GM23248 (cell line): ENCODE measurements around the gene AP1G2. TPM values are rescaled to one million over a fixed set of nuclear protein-coding genes. Genes with fewer than 3 reads are reported as not detected.

Experiments used
- DNase-seq: peaks from one replicate; pipeline ENCODE4 v3.0.0-alpha.2; 2015
- H2AFZ ChIP-seq: fragments of 200-600 bp; sonication (generic); 2 replicates; pipeline ENCODE4 v1.6.1; 2016; ENCODE audit warnings: antibody characterized with exemption
- H3F3A ChIP-seq: fragments of 200-600 bp; sonication (generic); 2 replicates; pipeline ENCODE4 v1.6.1; 2016; ENCODE audit warnings: mild to moderate bottlenecking, antibody characterized with exemption, mixed run types; ENCODE audit not compliant: insufficient read depth
- H3K27ac ChIP-seq: fragments of 200-600 bp; sonication (generic); 2 replicates; pipeline ENCODE4 v1.5.1; 2016; ENCODE audit warnings: mild to moderate bottlenecking
- H3K27me3 ChIP-seq: fragments of 200-600 bp; sonication (generic); replicated peaks from 2 replicates; pipeline ENCODE4 v1.6.1; 2016; ENCODE audit warnings: mild to moderate bottlenecking; ENCODE audit not compliant: insufficient read depth
- H3K36me3 ChIP-seq: fragments of 200-600 bp; sonication (generic); 2 replicates; pipeline ENCODE4 v1.6.1; 2016; ENCODE audit warnings: low read depth, mild to moderate bottlenecking
- H3K4me1 ChIP-seq: fragments of 200-600 bp; sonication (generic); 2 replicates; pipeline ENCODE4 v1.6.1; 2016; ENCODE audit warnings: mild to moderate bottlenecking; ENCODE audit not compliant: insufficient read depth
- H3K4me2 ChIP-seq: fragments of 200-600 bp; sonication (generic); one replicate; pipeline ENCODE4 v1.6.1; 2016; ENCODE audit warnings: mild to moderate bottlenecking; ENCODE audit not compliant: unreplicated experiment
- H3K4me3 ChIP-seq: fragments of 200-600 bp; sonication (generic); 2 replicates; pipeline ENCODE4 v1.5.1; 2016; ENCODE audit warnings: mild to moderate bottlenecking
- H3K79me2 ChIP-seq: fragments of 200-600 bp; sonication (generic); 2 replicates; pipeline ENCODE4 v1.6.1; 2016; ENCODE audit warnings: mild to moderate bottlenecking; ENCODE audit not compliant: insufficient read depth
- H3K9ac ChIP-seq: fragments of 200-600 bp; sonication (generic); 2 replicates; pipeline ENCODE4 v1.6.1; 2016; ENCODE audit warnings: mild to moderate bottlenecking
- H3K9me2 ChIP-seq: fragments of 200-600 bp; sonication (generic); 2 replicates; pipeline ENCODE4 v1.6.1; 2016; ENCODE audit warnings: mixed run types, mild to moderate bottlenecking, moderate library complexity; ENCODE audit not compliant: insufficient read depth
- H3K9me3 ChIP-seq: fragments of 200-600 bp; sonication (generic); one replicate; pipeline ENCODE4 v1.6.1; 2017; ENCODE audit warnings: low read depth
- H4K20me1 ChIP-seq: fragments of 200-600 bp; sonication (generic); 2 replicates; pipeline ENCODE4 v1.6.0; 2016; ENCODE audit not compliant: insufficient read depth
- EZH2 ChIP-seq: fragments of 200-600 bp; sonication (generic); IDR thresholded peaks from 2 replicates; pipeline ENCODE4 v1.6.1; 2018; ENCODE audit warnings: antibody characterized with exemption, mild to moderate bottlenecking; ENCODE audit not compliant: insufficient read depth, poor library complexity, severe bottlenecking
- EZH2phosphoT487 ChIP-seq: fragments of 200-600 bp; sonication (generic); IDR thresholded peaks from 2 replicates; pipeline ENCODE4 v1.6.1; 2018; ENCODE audit warnings: antibody characterized with exemption, moderate library complexity, mild to moderate bottlenecking, low read depth; ENCODE audit not compliant: insufficient read depth
- WGBS, 2 experiments: methylation state at CpG; one replicate each; pipeline ENCODE4 v1.1.6; 2015 to 2017; ENCODE audit warnings: low lambda C conversion rate in 2 of 2, low coverage in 1 of 2; ENCODE audit errors: missing lambda C conversion rate in 2 of 2; 5-methylcytosine and 5-hydroxymethylcytosine counted together
- in situ Hi-C: fragments of 300-500 bp; cut with MboI; formaldehyde crosslinking; loops from 2 replicates; pipeline ENCODE4 v1.15.0; 2020
- polyA plus RNA-seq: library from polyadenylated mRNA; unstranded; fragments of >200 nt; fragmentation: Nextera tagmentation; extraction: Ambion mirVana; gene quantifications from 2 replicates; pipeline ENCODE4 v1.2.1, GENCODE V29; 2016
- total RNA-seq: library from RNA; depleted of rRNA; stranded (reverse); fragments of >200 nt; shearing (Covaris generic); gene quantifications from 2 replicates; pipeline ENCODE4 v1.2.3, GENCODE V29; 2014

Gene AP1G2
- total and polyA plus RNA-seq, 2 experiments from 2014 or later: 10.2 to 13.7 TPM

GRCh38 chr14:23561873-23562821 is 5.4 kb downstream of the AP1G2 start:
- TF ChIP-seq EZH2phosphoT487: no peak
- TF ChIP-seq EZH2: no peak
- in situ Hi-C loops: no loop called here
- Histone ChIP-seq H3K27me3 (no peaks in the 10 kb centered on the region), H3K4me2 (no peak overlapping the region), H3K9me3 (no peaks in the 10 kb centered on the region), H3K27ac (no peak overlapping the region), H3K4me3 (no peak overlapping the region), H2AFZ (no peak overlapping the region), H3K4me1 (peaks cover 11% of the 10 kb centered on the region), H3K9me2 (no peaks in the 10 kb centered on the region), H3K79me2 (peaks cover 13% of the 10 kb centered on the region), H4K20me1 (no peaks in the 10 kb centered on the region), H3K9ac (no peak overlapping the region), H3F3A (peaks cover 14% of the 10 kb centered on the region; the same call in 1 of the 2 replicates), H3K36me3 (no peaks in the 10 kb centered on the region; the same call in 1 of the 2 replicates)
- no peak for DNase-seq
- WGBS, 2 experiments: 51 to 69% methylated on average over 15 of the region's 15 CpGs

GRCh38 chr14:23561259-23561658 is 6.3 kb downstream of the AP1G2 start:
- WGBS, 2 experiments: 78 to 88% methylated on average over 2 of the region's 2 CpGs

GRCh38 chr14:23559926-23560520 is 7.6 kb downstream of the AP1G2 start:
- Histone ChIP-seq H2AFZ (no peak overlapping the region), H3K27me3 (no peaks in the 10 kb centered on the region), H3K4me3 (no peak overlapping the region), H3K4me2 (no peak overlapping the region), H3K9me3 (no peaks in the 10 kb centered on the region), H3K79me2 (peaks cover 23% of the 10 kb centered on the region), H3K36me3 (no peaks in the 10 kb centered on the region; the same call in 1 of the 2 replicates), H3K9ac (peak overlapping the region; percentile 23; the same call in 1 of the 2 replicates), H3F3A (peaks cover 14% of the 10 kb centered on the region; the same call in 1 of the 2 replicates), H3K9me2 (no peaks in the 10 kb centered on the region), H3K27ac (no peak overlapping the region), H4K20me1 (no peaks in the 10 kb centered on the region), H3K4me1 (peaks cover 17% of the 10 kb centered on the region)
- 84 to 89% methylated on average over 3 of the region's 3 CpGs for WGBS, 2 experiments
- in situ Hi-C loops: loop anchor here (10.0 kb wide), 1 partner anchor 75 kb away; no protein-coding TSS in a partner anchor
- TF ChIP-seq EZH2phosphoT487: no peak
- TF ChIP-seq EZH2: no peak
- no peak for DNase-seq

More at GRCh38 chr14:23561259-23561658, 6.3 kb downstream of the AP1G2 start:
- Histone ChIP-seq H3K9me2 (no peaks in the 10 kb centered on the region), H4K20me1 (no peaks in the 10 kb centered on the region), H3F3A (peaks cover 14% of the 10 kb centered on the region; the same call in 1 of the 2 replicates), H3K9me3 (no peaks in the 10 kb centered on the region), H3K4me1 (peaks cover 17% of the 10 kb centered on the region), H3K9ac (no peak overlapping the region), H3K27ac (no peak overlapping the region), H3K79me2 (peaks cover 22% of the 10 kb centered on the region), H3K36me3 (no peaks in the 10 kb centered on the region; the same call in 1 of the 2 replicates), H2AFZ (no peak overlapping the region), H3K4me3 (no peak overlapping the region), H3K27me3 (no peaks in the 10 kb centered on the region), H3K4me2 (no peak overlapping the region)
- no peak for DNase-seq
- in situ Hi-C loops: no loop called here
- TF ChIP-seq EZH2: no peak
- no peak for TF ChIP-seq EZH2phosphoT487

- no peak for TF ChIP-seq EZH2
- no peak for TF ChIP-seq EZH2phosphoT487
- Histone ChIP-seq H3K4me3 (no peak overlapping the region), H3K4me1 (peaks cover 17% of the 10 kb centered on the region), H3K27me3 (no peaks in the 10 kb centered on the region), H2AFZ (no peak overlapping the region), H3F3A (peaks cover 14% of the 10 kb centered on the region; the same call in 1 of the 2 replicates), H3K9me2 (no peaks in the 10 kb centered on the region), H3K27ac (no peak overlapping the region), H3K79me2 (peaks cover 23% of the 10 kb centered on the region), H4K20me1 (no peaks in the 10 kb centered on the region), H3K9ac (peak overlapping the region; percentile 23; the same call in 1 of the 2 replicates), H3K36me3 (no peaks in the 10 kb centered on the region; the same call in 1 of the 2 replicates), H3K4me2 (no peak overlapping the region), H3K9me3 (no peaks in the 10 kb centered on the region)
- in situ Hi-C loops: loop anchor here (10.0 kb wide), 1 partner anchor 74 kb away; no protein-coding TSS in a partner anchor
- WGBS, 2 experiments: 76 to 82% methylated on average over 21 of the region's 21 CpGs
- peak; percentile 79 for DNase-seq
Measured at GRCh38 chr14:23559010-23559925, 8.3 kb downstream of the AP1G2 start.
